Left lobe of liver (tissue), 2 donors: ENCODE measurements around the gene NEK5. TPM values are rescaled to one million over a fixed set of nuclear protein-coding genes. Genes with fewer than 3 reads are reported as not detected.
"Not testable (repeated sequence)": the region's sequence is repeated elsewhere in the genome, so short reads cannot be mapped to it uniquely, and the experiment has no call there.

Experiments
- ATAC-seq: fragments of 200-7000 bp; cut with Tn5 transposase; one replicate; pipeline ENCODE4 v1.9.1; 2020; ENCODE audit warnings: mild to moderate bottlenecking, moderate library complexity
- DNase-seq: peaks from one replicate; pipeline ENCODE4 v3.0.0-alpha.2; 2020; ENCODE audit warnings: low spot score
- total RNA-seq: library from RNA; stranded (reverse); gene quantifications from one replicate; pipeline ENCODE4 v1.2.1, GENCODE V29; 2021
- donor health status: DM: no; HTN: no; CAD: no; lungs with moderate emphysema.
- donor health status: DM: no; HTN: yes; CAD: no.

Gene NEK5, protein sequence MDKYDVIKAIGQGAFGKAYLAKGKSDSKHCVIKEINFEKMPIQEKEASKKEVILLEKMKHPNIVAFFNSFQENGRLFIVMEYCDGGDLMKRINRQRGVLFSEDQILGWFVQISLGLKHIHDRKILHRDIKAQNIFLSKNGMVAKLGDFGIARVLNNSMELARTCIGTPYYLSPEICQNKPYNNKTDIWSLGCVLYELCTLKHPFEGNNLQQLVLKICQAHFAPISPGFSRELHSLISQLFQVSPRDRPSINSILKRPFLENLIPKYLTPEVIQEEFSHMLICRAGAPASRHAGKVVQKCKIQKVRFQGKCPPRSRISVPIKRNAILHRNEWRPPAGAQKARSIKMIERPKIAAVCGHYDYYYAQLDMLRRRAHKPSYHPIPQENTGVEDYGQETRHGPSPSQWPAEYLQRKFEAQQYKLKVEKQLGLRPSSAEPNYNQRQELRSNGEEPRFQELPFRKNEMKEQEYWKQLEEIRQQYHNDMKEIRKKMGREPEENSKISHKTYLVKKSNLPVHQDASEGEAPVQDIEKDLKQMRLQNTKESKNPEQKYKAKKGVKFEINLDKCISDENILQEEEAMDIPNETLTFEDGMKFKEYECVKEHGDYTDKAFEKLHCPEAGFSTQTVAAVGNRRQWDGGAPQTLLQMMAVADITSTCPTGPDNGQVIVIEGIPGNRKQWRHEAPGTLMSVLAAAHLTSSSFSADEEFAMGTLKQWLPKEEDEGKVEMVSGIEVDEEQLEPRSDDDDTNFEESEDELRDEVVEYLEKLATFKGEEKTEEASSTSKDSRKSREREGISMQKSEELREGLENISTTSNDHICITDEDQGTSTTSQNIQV
- 0.05 TPM for total RNA-seq

DNA sequence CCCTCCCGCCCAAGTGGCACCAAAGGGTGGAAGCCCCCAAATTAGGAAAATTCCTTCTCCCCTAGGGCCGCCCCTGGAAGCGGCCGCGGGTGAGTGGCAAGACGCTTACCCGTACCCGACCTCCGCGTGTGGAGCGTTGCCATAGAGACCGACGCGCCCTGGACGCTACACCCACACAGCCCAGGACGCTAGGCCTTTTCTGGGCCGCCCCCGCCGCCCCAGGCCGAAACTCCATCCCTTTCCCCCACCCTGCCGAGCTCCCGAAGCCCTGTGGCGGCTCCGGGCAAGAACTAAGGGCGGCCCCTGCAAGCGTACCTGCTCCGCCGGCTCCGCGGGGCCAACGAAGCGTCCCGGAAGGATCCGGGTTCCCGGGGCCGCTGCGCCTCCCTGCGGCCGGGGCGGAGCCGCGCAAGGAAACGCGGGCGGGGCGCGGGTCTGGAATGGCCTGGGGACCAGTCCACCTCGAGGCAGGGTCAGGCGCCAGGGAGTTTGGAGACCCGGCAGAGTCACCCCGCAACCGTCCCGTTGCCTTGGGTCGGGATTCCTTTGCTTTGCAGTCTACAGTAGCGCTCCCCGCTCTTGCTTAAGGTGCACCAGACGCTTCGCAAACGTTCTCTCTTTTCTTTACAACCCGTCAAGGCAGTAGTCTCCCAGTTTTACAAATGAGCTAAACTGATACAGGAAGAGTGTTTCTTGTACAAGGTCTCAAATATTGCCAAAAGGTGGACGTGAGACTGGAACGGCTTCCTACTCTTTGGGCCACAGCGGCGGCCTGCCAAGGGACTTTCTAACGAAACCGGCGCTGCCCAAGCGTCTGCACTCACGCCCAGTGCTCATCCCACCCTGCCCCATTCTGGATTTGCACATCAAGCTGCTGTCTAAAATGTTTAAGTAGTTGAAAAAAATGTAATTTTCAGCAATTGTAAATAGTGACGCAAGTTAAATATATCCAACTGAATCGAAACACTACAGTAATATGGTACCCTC lies at the start of gene NEK5:
TSS of gene NEK5 (minus strand) at position 360 of the 987 bp plus-strand sequence. CDS start 1,591 bp downstream, outside the sequence.
- DNase-seq (peak; percentile 71), ATAC-seq (peak; percentile 90)

DNA sequence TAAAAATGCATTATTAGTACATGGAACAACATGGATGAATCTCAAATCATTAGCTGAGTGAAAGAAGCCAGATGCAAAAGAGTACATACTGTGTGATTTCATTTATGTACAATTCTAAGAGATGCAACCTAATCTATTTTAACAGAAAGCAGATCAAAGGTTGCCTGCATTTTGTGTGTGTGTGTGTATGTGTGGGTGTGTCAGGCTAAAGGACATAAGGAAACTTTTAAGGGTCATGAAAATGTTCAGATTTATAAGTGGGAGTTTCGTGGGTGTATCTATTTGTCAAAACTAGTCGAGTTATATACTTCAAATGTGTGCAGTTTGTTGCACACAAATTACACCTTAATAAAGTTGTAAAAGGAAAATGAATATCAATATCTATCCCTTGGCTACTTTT lies 48.4 kb upstream of the NEK5 start:
- ATAC-seq (no peak), DNase-seq (no peak)

DNA sequence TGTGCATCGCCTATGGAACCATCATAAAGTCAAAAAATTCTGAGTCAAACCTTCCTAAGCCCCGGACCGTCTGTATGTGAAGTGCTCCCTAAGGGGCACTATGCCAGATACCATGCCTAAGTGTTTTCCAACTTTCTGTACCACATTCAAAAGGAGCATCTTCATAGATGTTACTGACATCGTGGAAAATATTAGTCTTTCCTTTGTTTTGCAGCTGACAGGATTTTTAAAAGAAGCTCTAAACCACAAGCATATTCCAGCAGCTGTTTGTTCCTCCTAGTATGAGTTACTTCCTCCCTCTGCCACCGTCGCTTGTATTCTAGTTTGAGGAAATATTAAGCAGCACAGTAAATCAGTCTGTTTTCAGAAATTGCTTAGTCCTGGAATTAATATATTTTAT lies 45.1 kb upstream of the NEK5 start:
- not testable (repeated sequence) for DNase-seq, ATAC-seq

DNA sequence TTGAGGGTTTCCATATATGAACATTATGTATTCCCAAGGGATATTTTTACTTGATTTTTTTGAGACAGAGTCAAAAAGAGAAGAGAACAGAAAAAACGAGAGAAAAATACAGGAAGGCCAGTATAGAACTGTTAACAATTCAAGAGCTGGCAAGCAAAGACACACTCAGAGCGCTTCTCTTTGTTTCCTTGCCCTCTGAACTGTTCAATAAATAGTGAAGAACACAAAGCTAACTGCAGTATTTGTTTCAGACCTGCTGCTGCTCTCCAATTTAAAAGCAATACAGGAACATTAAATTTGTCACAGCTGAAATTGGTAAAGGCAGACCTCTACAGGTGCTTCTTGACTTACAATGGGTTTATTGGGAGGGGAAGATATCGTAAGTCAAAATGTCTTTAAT lies 44.5 kb upstream of the NEK5 start:
- no peak for DNase-seq

DNA sequence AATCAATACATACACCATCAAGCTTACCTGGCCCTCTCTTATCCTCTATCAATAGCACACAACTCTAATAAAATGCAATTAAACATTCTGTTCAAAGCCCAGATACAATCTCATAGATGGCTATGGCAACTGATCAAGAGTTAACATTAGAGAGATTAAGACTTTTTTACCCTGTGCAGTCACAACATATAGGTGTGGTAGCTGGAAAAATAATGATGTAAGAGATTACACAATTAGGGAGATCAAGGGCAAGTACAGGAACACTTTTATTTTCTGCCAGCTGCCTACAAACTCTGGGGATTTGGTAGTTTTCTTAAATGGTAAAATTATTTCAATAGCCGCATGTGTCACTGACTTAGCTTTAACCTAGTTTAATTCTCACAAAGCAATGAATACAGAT lies 42.8 kb upstream of the NEK5 start:
- DNase-seq, result not testable (repeated sequence)
- peak; percentile 63 for ATAC-seq

More for the DNA sequence above, 44.5 kb upstream of the NEK5 start:
- ATAC-seq, result peak; percentile 92

DNA sequence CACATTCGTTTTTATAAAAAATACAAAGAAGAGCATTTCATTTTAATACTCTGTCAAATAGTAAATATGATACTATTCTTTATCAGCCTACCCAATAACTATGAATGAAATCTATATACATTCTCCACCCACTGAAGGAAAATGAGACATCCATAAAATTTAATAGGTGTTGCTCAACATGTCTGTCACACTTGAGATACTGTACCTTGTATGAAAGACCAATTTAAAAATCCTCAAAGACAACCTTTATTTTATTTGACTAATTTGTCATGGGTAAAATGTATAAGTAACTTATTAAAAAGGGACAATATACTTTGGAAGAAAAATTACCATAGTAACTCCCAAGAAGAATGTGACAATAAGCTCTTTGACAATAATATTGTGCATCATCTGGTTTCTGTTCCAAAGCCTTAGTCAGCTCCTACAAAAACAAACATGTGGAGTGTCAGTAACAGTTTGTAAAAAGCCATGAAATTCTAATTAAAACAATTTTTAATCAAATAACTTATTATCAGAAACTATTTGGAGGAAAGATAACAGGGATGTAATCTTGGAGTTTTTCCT lies 42.0 kb upstream of the NEK5 start:
- not testable (repeated sequence) for DNase-seq, ATAC-seq

DNA sequence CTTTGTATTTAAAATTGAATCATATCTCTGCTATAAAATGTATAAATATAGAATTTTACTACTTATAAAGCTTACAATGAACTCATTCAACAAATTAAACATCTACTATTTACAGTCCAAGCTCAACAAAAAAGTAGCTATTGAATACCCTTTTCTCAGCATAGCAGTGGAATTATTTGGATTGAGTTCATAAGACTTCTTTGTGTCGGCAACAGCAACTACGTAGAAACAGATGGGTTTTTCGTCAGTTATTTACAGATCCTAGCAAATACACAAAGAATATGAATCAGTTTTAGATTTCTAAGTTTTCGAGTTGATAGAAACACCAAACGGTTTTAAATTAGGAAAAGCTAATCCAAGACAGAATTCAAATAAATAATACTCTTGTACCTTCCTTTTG lies 41.0 kb upstream of the NEK5 start:
- ATAC-seq (no peak), DNase-seq (no peak)

DNA sequence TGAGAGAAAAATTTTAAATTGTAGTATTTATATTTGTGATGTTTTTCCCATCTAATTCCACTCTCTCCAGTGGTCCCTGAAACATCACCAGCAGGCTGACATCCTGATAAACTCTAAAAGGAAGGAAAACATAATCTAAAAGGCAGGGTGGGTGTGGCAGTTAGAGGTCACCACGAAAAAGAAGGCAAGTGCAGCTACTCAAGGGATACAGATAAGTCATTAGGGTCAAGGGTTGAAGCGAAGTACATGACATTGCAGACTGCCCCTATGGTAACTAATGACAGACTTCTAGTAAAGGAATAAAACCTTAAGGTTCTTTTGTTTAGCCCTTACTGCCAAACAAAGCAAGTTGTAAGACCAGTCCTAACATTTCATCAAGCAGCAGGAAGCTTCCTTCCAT lies 36.5 kb upstream of the NEK5 start:
- peak; percentile 40 for ATAC-seq
- no peak for DNase-seq

DNA sequence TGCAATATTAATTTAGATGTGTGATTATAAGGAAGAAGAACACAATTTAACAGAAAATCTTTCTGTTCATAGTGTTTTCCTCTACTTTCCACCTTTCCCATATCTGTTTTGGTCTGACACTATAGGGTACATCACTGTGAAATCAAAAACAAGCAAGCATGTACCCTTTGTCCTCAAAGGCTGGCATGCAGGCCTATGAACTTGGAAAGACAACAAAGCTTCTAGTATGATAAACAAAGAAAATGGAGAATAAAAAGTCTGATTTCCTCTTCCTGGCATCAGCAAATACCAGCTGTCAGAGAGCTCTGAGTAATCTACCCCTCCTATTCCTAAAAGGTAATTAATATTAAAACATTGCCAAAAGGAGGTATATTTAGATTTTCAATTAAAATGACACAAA lies 36.1 kb upstream of the NEK5 start:
- no peak for DNase-seq
- peak; percentile 87 for ATAC-seq

DNA sequence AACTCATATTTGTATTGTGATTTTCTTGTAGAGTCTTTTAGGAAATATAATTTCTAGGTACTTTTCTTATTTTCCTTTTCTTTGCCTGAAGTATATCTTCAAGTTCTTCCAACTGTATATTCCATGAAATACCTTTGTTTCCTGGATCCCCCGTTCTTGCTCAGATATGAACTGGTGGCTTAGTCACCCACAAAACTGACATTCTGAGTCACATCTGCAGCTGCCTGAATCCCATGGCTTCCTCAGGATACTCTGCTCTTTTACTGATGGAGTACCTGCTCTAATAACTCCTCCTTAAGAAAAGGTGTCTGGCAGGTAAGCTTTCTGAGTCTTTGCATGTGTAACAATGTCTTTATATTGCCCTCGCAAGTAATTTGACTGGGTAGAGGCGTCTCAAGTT lies 35.0 kb upstream of the NEK5 start:
- not testable (repeated sequence) for DNase-seq

DNA sequence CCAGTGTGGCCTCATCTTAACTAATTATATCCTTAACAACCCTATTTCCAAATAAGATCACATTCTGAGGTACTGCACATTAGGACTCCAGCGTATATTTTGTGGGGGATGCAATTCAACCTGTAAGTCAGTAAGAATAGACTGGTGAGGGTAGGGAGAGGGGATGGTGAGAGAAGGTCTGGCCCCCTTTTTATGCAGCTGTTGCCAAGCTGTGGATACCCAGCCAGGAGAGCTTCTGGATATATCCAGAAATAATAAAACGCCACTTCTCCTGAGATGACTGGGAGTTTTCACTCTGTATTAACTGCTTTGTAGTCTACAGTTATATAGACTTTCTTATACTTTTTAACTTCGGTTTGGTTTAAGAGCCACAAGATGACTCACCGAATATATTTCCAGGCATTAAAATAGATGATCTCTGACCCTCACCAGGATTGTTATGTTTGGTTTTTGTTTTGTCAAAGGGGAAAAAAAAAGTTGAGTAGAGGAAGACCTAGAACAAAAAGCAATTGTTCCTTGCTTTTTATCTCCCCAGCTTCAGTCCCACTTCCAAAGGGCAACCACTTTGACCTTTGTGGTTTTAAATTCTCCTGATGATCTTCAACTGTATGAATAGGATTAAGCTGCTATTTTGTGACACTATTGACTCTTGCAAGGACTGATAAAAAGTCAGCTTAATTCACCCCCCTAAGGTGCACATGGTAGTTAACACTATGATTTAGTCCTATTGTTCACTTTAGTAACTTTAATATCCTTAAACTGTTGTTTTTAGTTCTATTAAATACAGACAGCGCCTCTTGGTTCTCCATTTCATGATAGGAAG lies 33.6 kb upstream of the NEK5 start:
- no peak for DNase-seq
- ATAC-seq, result no peak

More for the DNA sequence above, 35.0 kb upstream of the NEK5 start:
- ATAC-seq, result not testable (repeated sequence)

DNA sequence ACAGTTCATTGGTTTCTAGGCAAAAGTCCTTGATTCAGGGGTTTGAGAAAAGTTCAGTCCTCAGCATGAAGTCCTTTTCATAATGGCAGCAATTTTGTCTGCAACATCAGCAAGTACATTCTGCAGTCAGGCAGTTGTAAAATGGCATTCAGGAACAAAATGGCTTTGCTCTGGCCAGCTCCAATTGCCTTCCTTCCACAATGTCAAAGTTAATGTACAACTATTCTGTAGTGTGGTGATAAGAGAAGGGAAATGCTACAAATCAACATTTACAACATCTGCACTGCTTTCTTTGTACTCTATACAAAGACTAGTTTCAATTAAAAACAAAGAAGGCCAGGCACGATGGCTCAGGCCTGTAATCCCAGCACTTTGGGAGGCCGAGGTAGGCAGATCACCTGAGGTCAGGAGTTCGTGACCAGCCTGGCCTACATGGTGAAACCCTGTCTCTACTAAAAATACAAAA lies 32.3 kb upstream of the NEK5 start:
- DNase-seq, result no peak
- no peak for ATAC-seq

DNA sequence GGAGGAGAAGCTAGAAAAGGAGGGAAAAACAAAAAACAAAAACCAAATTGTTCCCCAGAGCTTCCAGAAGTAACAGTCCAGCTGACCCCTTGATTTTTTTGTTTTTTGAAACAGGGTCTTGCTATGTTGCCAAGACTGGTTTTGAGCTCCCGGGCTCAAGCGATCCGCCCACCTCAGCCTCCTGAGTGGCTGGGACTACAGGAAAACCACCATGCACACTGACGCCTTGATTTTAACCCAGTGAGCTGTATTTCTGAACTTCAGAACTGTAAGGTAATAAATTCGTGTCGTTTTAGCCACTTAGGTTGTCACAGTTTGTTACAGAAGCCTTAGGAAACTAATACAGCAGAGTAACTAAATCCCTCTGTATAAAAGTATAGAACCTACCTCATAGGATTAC lies 31.6 kb upstream of the NEK5 start:
- DNase-seq (no peak), ATAC-seq (no peak)

DNA sequence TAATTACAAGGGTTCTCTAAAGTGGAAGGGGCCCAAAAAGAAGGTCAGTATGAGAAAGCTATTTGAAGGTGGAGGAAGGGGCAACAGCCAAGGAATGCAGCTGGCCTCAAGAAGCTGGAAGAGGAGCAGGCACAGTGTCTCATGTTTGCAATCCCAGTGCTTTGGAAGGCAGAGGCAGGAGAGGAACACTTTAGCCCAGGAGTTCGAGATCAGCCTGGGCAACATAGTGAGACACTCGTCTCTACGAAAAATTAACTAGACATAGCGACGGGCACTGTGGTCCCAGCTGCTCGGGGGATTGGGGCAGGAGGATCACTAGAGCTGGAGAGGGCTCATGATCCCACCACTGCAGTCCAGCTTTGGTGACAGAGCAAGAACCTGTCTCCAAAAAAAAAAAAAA lies 31.2 kb upstream of the NEK5 start:
- no peak for DNase-seq

DNA sequence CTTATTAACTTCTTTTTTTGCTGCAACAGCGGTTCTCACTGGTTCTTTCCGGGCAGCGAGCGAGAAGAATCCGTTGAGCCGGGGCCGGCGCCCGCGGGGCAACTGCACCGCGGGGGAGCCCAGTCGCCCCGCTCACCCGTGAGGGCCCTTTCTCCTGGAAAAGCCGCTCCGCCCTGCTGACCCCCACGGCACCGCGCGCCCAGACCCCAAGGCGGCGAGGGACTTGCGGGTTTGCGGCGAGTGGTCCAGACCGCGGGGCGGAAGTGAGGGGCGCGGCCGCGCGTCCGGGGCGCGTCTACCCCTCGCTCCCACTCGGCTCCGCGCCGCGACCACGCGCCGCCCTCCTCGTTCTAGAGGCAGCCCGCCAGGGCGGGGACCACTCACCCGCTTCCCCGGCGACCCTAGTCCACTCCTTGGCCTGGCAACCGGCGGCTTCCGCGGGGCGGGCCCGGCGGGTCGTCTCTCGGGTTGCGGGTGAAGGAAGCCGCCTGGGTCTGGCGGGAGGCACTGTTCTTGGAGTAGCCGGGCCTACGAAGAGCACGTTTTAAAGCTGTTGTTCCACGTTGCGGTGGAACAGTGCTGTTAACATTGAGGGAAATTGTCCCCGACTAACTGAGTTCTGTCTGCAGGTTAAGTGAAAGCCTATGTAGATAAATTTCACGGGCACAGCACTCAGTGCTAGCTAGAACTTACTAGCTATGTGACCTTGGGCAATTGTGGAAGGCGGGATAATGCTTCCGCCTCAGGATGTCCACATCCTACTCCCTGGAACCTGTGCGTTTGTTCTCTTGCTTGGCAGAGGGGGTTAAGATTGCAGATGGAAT lies 30.5 kb upstream of the NEK5 start, which contains the start of gene NEK3:
TSS of gene NEK3 (minus strand) at position 439 of the 824 bp plus-strand sequence. CDS start 3,406 bp downstream, outside the sequence.
- peak; percentile 93 for ATAC-seq
- peak; percentile 67 for DNase-seq

More for the DNA sequence above, 31.2 kb upstream of the NEK5 start:
- no peak for ATAC-seq

DNA sequence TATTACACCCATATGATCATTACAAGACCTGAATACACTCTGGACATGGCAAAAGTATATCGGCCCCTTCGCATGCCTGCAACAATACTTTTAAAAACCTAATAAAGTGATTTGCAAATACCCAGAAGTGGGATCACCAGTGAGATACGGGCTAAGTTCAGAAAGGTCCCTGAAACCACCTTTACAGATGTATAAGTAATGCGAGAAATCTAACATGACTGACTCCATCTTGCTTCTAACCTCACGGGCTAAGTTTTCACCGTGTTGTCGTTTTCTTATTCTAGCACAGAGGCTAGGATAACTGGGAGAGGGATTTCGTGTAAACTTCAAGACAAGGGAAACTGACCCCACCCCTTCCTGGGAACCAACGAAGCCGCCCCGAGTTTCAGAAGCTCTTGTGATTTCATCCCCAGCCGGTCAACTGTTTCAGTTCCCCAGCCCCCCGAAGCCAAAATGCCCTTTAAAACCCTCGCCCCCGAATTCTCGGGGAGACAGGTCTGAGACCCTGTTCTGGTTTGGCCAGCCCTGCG lies 29.8 kb upstream of the NEK5 start:
- ATAC-seq (peak; percentile 57), DNase-seq (no peak)

DNA sequence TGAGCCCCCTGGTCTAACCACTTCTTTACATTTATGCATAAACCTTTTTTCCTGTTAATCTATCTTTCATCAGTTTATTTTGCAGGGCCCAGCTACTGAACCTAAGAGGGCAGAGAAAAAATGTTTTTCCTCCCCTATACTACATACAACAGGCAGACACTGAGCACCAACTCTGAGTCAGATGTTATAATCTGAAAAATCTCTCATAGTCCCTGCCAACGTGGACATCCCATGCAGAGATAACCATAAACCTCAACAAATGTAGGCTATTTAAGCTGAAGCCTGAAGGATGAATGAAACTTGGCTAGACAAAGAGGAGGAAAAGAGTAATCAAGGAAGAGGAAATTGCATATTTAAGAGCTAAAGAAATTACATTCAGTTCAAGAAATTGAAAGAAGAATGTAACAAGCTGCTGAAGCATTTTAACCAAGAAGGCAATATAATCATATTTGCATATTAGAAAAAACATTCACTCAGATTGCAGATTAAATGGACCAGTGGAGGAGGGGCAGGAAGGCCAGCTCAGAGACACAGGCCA lies 27.9 kb upstream of the NEK5 start:
- DNase-seq (no peak), ATAC-seq (no peak)

DNA sequence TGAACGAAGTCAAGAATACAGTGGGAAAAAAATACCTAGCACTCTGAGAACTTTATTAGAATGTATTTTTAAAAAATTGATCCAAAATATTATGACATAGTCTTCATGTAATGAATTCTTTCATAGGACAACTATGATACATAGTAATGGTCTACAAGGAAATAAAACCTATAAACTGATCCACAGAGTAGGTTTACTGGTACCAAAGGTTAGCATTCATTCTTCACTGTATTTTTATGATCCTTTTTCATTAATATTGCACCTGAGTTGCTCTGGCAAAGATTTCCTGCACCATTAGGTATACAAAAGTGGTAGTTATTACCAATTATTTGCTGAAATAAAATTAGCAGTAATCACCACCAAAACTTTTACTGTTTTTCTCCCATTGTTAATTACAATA lies 26.3 kb upstream of the NEK5 start:
- no peak for DNase-seq
- no peak for ATAC-seq
